RWPE1 (cell line): ENCODE measurements around the gene SLC26A8.

Source experiments
- CTCF ChIA-PET: fragments of 350-600 bp; sonication (Branson Sonifier 250); formaldehyde crosslinking; extraction: SDS; loops from one replicate; lab custom pipeline; 2021; lab: Yijun Ruan, JAX
- POLR2A ChIA-PET: fragments of 400-600 bp; formaldehyde crosslinking; extraction: SDS; loops from one replicate; lab custom pipeline; 2020; ENCODE audit warnings: antibody characterized with exemption; ENCODE audit not compliant: low non-redundant PET; lab: Yijun Ruan, JAX
- DNase-seq: peaks from one replicate; pipeline ENCODE4 v3.0.0; 2012; ENCODE audit warnings: low spot score
- H3K27ac ChIP-seq: fragments of 450-650 bp; 2 replicates; pipeline ENCODE4 v1.5.1; 2017
- TF ChIP-seq, protein P1 (sequence below): fragments of 450-650 bp; conservative IDR thresholded peaks from 2 replicates; pipeline ENCODE4 v1.5.1; 2017; ENCODE audit warnings: low read depth, mild to moderate bottlenecking

The SLC26A8 gene

DNA sequence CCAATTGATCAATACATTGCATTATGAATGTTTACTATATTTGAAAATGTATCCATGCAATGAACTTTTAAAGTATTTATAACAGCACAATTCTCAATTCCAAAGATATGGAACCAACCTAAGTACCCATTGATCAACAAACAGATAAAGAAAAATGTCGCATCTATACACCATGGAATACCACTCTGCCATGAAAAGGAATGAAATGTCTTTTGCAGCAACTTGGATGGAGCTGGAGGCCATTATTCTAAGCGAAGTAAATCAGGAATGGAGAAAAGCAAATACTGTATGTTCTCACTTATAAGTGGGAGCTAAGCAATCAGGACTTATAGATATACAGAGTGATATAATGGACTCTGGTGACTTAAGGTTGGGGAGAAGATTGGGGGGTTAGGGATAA, 126.4 kb downstream of the SLC26A8 start:
- ChIA-PET POLR2A (interaction anchor here (0.5 kb wide), 1 partner anchor 13 kb away, joined by 5 read pairs; no protein-coding TSS in a partner anchor), CTCF (interaction anchor here (0.6 to 0.7 kb wide), 3 partner anchors 60 to 280 kb away, joined by 3 read pairs; no protein-coding TSS in a partner anchor)
- no peak for DNase-seq

DNA sequence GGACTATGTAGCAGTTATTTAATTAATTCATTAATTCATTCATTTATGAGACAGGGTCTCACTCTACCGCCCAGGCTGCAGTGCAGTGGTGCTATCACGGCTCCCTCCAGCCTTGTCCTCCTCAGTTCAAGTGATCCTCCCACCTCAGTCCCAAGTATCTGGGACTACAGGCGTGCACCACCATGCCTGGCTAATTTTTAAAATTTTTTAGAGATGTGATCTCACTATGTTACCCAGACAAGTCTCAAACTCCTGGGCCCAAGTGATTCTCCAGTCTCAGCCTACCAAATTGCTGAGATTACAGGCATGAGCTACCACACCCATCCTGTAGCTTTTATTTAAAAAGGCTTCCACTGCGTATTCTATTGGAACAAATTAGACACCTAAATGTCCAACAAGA, 127.0 kb downstream of the SLC26A8 start:
- ChIA-PET POLR2A (no interaction called here), CTCF (interaction anchor here (0.7 kb wide), 2 partner anchors 122 to 280 kb away, joined by 3 read pairs; no protein-coding TSS in a partner anchor)

More for the DNA sequence above, 126.4 kb downstream of the SLC26A8 start:
- no peak overlapping the region for H3K27ac ChIP-seq
- TF ChIP-seq, protein P1, sequence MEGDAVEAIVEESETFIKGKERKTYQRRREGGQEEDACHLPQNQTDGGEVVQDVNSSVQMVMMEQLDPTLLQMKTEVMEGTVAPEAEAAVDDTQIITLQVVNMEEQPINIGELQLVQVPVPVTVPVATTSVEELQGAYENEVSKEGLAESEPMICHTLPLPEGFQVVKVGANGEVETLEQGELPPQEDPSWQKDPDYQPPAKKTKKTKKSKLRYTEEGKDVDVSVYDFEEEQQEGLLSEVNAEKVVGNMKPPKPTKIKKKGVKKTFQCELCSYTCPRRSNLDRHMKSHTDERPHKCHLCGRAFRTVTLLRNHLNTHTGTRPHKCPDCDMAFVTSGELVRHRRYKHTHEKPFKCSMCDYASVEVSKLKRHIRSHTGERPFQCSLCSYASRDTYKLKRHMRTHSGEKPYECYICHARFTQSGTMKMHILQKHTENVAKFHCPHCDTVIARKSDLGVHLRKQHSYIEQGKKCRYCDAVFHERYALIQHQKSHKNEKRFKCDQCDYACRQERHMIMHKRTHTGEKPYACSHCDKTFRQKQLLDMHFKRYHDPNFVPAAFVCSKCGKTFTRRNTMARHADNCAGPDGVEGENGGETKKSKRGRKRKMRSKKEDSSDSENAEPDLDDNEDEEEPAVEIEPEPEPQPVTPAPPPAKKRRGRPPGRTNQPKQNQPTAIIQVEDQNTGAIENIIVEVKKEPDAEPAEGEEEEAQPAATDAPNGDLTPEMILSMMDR, result no peak

DNA sequence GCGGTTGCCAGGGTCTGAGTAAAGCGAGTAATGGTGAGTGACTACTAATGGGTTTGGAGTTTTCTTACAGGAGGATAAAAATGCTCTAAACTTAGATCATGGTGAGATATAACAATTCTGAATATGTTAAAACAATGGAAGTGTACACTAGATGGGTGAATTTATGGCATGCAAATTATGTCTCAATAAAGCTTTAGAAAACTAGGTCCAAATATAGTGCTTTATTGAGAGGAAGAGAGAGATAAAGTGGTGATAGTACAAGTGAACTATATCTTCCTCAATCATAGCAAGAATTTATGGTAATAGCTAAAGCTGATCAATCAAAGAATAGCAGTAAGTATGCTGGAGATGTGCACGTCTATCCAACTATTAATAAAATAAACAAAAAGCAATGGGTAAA, 127.4 kb downstream of the SLC26A8 start:
- no peak for DNase-seq
- no peak overlapping the region for H3K27ac ChIP-seq
- POLR2A ChIA-PET, result no interaction called here
- CTCF ChIA-PET, result no interaction called here
- TF ChIP-seq, protein P1, result no peak

More for the DNA sequence above, 127.0 kb downstream of the SLC26A8 start:
- TF ChIP-seq, protein P1, result no peak
- no peak overlapping the region for H3K27ac ChIP-seq
- no peak for DNase-seq

DNA sequence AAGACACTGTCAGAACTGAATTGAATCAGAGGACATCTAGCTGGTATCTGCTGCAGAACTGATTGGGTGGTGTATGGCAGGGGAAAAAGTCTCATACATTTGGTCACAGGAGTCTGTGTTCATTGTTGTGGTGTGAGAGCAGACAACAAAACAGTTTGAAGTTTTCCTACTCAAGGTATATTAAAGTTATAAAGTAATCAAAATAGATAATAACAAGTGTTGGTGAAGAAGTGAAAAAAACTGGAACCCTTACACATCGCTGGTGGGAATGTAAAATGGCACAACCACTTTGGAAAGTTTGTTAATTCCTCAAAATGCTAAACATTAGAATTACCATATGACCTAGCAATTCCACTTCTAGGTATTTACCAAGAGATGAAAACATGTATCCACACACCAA, 128.2 kb downstream of the SLC26A8 start:
- no peak overlapping the region for H3K27ac ChIP-seq
- POLR2A ChIA-PET, result no interaction called here
- TF ChIP-seq, protein P1, result no peak
- CTCF ChIA-PET, result no interaction called here
- DNase-seq, result no peak

DNA sequence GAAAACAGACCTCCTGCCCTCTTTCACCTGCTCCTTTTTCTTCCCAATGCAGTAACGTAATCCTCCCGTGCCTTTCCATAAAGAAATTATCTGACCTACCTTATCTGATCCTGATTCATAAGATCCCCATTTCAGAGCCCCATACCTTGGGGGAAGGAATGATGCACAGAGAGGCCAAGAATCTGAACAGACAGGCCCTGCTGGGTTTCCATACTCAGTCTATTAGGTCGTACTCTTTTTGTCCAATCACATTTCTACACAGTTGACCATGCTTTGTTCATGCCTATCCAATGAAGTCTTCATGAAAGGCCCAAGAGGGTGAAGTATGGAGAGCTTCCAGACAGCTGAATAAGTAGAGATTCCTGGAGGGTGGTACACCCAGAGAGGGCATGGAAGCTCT, 128.9 kb downstream of the SLC26A8 start:
- DNase-seq, result peak; percentile 14
- H3K27ac ChIP-seq, result no peak overlapping the region
- POLR2A ChIA-PET, result no interaction called here
- CTCF ChIA-PET, result no interaction called here
- TF ChIP-seq, protein P1, result no peak

DNA sequence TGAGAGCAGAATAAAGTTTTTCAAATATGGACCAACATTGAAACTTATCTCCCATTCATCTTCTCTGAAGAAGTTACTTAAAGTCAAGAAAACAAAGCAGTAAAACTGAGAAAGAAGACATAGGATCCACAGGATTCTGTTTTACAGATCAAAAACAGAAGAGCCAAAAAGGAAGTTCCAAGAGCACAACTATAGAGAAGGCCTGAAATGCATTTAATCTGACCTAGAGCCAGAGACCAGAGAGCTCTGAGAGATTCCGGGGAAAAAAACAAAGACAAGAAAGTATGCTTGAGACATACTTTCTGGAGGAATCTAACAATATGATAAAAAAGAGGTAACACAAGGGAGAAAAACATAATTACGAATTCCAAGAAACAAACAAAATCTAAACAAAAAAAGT, 129.7 kb downstream of the SLC26A8 start:
- CTCF ChIA-PET, result interaction anchor here (0.7 kb wide), 1 partner anchor 36 kb away, joined by 3 read pairs; no protein-coding TSS in a partner anchor
- DNase-seq, result no peak
- TF ChIP-seq, protein P1, result no peak
- no peak overlapping the region for H3K27ac ChIP-seq
- POLR2A ChIA-PET, result no interaction called here
